A673 (cell line): ENCODE measurements around the gene TMEM108.

ENCODE experiments used
- CTCF ChIP-seq: fragments of 300-800, 200-600 bp; sonication (generic); conservative IDR thresholded peaks from 2 replicates; pipeline ENCODE4 v1.5.1; 2017; ENCODE audit warnings: low read depth, mild to moderate bottlenecking, antibody characterized with exemption, low read length, moderate library complexity, mixed read lengths
- EZH2 ChIP-seq: fragments of 200-600 bp; sonication (generic); IDR thresholded peaks from 2 replicates; pipeline ENCODE4 v1.6.1; 2017; ENCODE audit warnings: borderline replicate concordance, low read depth, mild to moderate bottlenecking, mixed read lengths, antibody characterized with exemption, low read length; ENCODE audit not compliant: poor library complexity, severe bottlenecking

- TF ChIP-seq CTCF = no peak
- no peak for TF ChIP-seq EZH2
Observed at GRCh38 chr3:133210656-133211055, 172.5 kb downstream of the TMEM108 start.
